Naive thymus-derived CD4-positive, alpha-beta T cell (primary cell): ENCODE results near the gene ABCA1. TPM values are rescaled to one million over a fixed set of nuclear protein-coding genes. Genes with fewer than 3 reads are reported as not detected.

Experiments used
- ATAC-seq: fragments of 150-1000 bp; cut with Tn5 transposase; 2 replicates; pipeline ENCODE4 v1.10.0; 2021; ENCODE audit warnings: mild to moderate bottlenecking, moderate library complexity
- CTCF ChIA-PET: fragments of 350-600 bp; sonication (Branson Sonifier 250); formaldehyde crosslinking; loops from one replicate; lab custom pipeline; 2021; ENCODE audit warnings: antibody characterized with exemption; lab: Charles Lee
- POLR2A ChIA-PET: fragments of 350-600 bp; sonication (Branson Sonifier 250); formaldehyde crosslinking; loops from one replicate; lab custom pipeline; 2021; ENCODE audit warnings: antibody characterized with exemption, inconsistent platforms; lab: Charles Lee
- DNase-seq, 9 donors: peaks; one replicate each; pipeline versions ENCODE4 v3.0.0 to v3.0.0-alpha.2; 2020 to 2022; ENCODE audit warnings: mixed read lengths in 1 of 9
- H3K27ac ChIP-seq: one replicate; pipeline ENCODE4 v1.7.0; 2013; ENCODE audit warnings: mild to moderate bottlenecking, low read depth, low read length, moderate library complexity
- H3K27me3 ChIP-seq, 2 donors: one replicate each; pipeline ENCODE4 v1.7.0; 2013; ENCODE audit warnings: low read length in 2 of 2, mild to moderate bottlenecking in 2 of 2, moderate library complexity in 2 of 2; ENCODE audit not compliant: control insufficient read depth in 2 of 2, insufficient read depth in 2 of 2
- H3K36me3 ChIP-seq, 3 experiments: 1 replicate in 2 of 3; 2 replicates in 1 of 3; pipeline ENCODE4 v1.7.0; 2013; ENCODE audit warnings: low read length in 3 of 3, mild to moderate bottlenecking in 3 of 3, moderate library complexity in 1 of 3; ENCODE audit not compliant: insufficient read depth in 3 of 3, control insufficient read depth in 2 of 3
- H3K4me1 ChIP-seq, 2 donors: one replicate each; pipeline ENCODE4 v1.7.0; 2013; ENCODE audit warnings: low read length in 2 of 2, mild to moderate bottlenecking in 2 of 2, moderate library complexity in 1 of 2; ENCODE audit not compliant: control insufficient read depth in 2 of 2, insufficient read depth in 2 of 2
- H3K4me3 ChIP-seq: 2 replicates; pipeline ENCODE4 v1.7.0; 2013; ENCODE audit warnings: mild to moderate bottlenecking, low read length
- H3K9me3 ChIP-seq, 3 experiments: 1 replicate in 2 of 3; 2 replicates in 1 of 3; pipeline ENCODE4 v1.7.0; 2013; ENCODE audit warnings: low read length in 3 of 3; ENCODE audit not compliant: control insufficient read depth in 2 of 3
- H3K27ac Mint-ChIP-seq, 9 donors: one replicate each; pipeline ENCODE4 v1.8.0; 2020 to 2022; ENCODE audit warnings: mixed read lengths in 9 of 9, mild to moderate bottlenecking in 8 of 9, moderate library complexity in 5 of 9, inconsistent platforms in 2 of 9
- H3K27me3 Mint-ChIP-seq, 5 donors: one replicate each; pipeline ENCODE4 v1.8.0; 2021 to 2022; ENCODE audit warnings: mixed read lengths in 5 of 5, mild to moderate bottlenecking in 1 of 5
- H3K36me3 Mint-ChIP-seq, 5 donors: one replicate each; pipeline ENCODE4 v1.8.0; 2020 to 2022; ENCODE audit warnings: mixed read lengths in 5 of 5, mild to moderate bottlenecking in 3 of 5, inconsistent platforms in 1 of 5
- H3K4me1 Mint-ChIP-seq, 7 donors: one replicate each; pipeline ENCODE4 v1.8.0; 2020 to 2022; ENCODE audit warnings: mixed read lengths in 7 of 7, mild to moderate bottlenecking in 3 of 7, inconsistent platforms in 1 of 7
- H3K4me3 Mint-ChIP-seq, 10 donors: one replicate each; pipeline ENCODE4 v1.8.0; 2020 to 2022; ENCODE audit warnings: mild to moderate bottlenecking in 10 of 10, mixed read lengths in 10 of 10, moderate library complexity in 6 of 10, inconsistent platforms in 2 of 10
- H3K9me3 Mint-ChIP-seq, 11 donors: one replicate each; pipeline ENCODE4 v1.8.0; 2020 to 2022; ENCODE audit warnings: mixed read lengths in 11 of 11, mild to moderate bottlenecking in 4 of 11, inconsistent platforms in 1 of 11, moderate library complexity in 1 of 11
- intact Hi-C, 2 donors: fragments of 100-400 bp; cut with micrococcal nuclease; formaldehyde crosslinking; loops; one replicate each; pipeline ENCODE4 v1.15.1; 2023
- polyA plus RNA-seq, 2 donors: library from polyadenylated mRNA; unstranded; fragments of 300-500 nt; fragmentation: Illumina TruSeq; gene quantifications; one replicate each; pipeline ENCODE4 v1.2.3, GENCODE V29; 2021
- total RNA-seq, 6 experiments: library from RNA in 5 of 6; stranded (reverse) in 5 of 6; gene quantifications; 1 replicate in 5 of 6; 2 replicates in 1 of 6; pipeline ENCODE4 v1.2.3 and lab custom pipeline; 2021 to 2026

ABCA1 gene
- total and polyA plus RNA-seq, 7 experiments from 2014 or later: 0.25 to 19.4 (median 1.0) TPM

DNA sequence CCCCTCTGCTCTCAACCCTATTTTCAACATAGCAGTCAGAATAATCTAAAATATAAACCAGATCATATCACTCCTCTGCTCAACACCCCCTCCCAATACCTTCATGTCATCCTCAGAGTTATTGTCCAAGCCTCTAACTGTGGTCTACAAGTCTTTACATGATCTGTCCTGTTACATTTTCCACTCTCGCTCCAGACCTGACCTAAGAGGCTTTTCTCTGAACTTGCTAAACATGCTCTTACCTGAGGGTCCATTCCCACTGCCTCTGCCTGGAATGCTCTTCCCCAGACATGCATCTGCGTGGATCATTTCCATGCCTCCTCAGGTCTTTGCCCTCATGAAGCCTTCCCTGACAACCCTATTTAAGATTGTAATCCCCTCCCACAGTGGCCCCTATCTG, 152.0 kb downstream of the ABCA1 start:
- H3K4me1 Mint-ChIP-seq: no peaks in the 10 kb centered on the region
- POLR2A ChIA-PET: no interaction called here
- Histone ChIP-seq H3K36me3 (no peaks in the 10 kb centered on the region), H3K27ac (no peak overlapping the region), H3K9me3 (no peaks in the 10 kb centered on the region), H3K4me3 (no peak overlapping the region), H3K27me3 (no peaks in the 10 kb centered on the region), H3K4me1 (no peaks in the 10 kb centered on the region)
- CTCF ChIA-PET: no interaction called here
- H3K27ac Mint-ChIP-seq: no peak overlapping the region
- peaks cover 0 to 6% (median 0%) of the 10 kb centered on the region in 5 donors for H3K36me3 Mint-ChIP-seq
- peaks cover 0 to 7% (median 0%) of the 10 kb centered on the region in 5 donors for H3K27me3 Mint-ChIP-seq
- intact Hi-C loops: no loop called here
- H3K9me3 Mint-ChIP-seq: no peaks in the 10 kb centered on the region
- no peak for DNase-seq
- ATAC-seq: no peak
- no peak overlapping the region for H3K4me3 Mint-ChIP-seq

DNA sequence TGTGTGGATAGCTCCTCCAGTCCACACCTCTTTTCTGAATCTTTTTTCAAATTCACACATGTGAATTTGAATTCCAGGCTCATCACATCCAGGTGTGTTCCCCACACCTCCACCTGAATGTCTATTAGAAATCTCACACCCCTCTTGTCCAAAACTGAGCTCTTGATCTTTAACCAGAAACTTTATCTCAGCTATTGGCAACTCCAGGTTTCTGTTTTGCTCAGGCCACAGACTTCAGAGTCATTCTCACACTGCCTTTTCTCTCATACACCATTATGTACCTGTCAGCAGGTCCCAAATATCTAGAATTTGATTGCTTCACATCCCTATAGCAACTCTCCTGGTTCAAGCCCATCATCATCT, 152.4 kb downstream of the ABCA1 start:
- Mint-ChIP-seq H3K4me3 (no peak overlapping the region), H3K27ac (no peak overlapping the region), H3K27me3 (peaks cover 0 to 7% (median 0%) of the 10 kb centered on the region in 5 donors), H3K4me1 (no peaks in the 10 kb centered on the region), H3K9me3 (no peaks in the 10 kb centered on the region), H3K36me3 (peaks cover 0 to 6% (median 0%) of the 10 kb centered on the region in 5 donors)
- H3K36me3 ChIP-seq: no peaks in the 10 kb centered on the region
- H3K27ac ChIP-seq: no peak overlapping the region
- POLR2A ChIA-PET: no interaction called here
- no peak overlapping the region for H3K4me3 ChIP-seq
- no peak for DNase-seq
- intact Hi-C loops: no loop called here
- ATAC-seq: peak; percentile 66
- no peaks in the 10 kb centered on the region for H3K4me1 ChIP-seq
- no peaks in the 10 kb centered on the region for H3K9me3 ChIP-seq
- CTCF ChIA-PET: no interaction called here
- H3K27me3 ChIP-seq: no peaks in the 10 kb centered on the region

- Mint-ChIP-seq H3K36me3 (peaks cover 0 to 6% (median 0%) of the 10 kb centered on the region in 5 donors), H3K4me3 (no peak overlapping the region), H3K27me3 (peaks cover 0 to 9% (median 0%) of the 10 kb centered on the region in 5 donors), H3K27ac (no peak overlapping the region), H3K4me1 (peaks cover 0 to 2% (median 0%) of the 10 kb centered on the region in 7 donors), H3K9me3 (no peaks in the 10 kb centered on the region)
- ChIA-PET CTCF (no interaction called here), POLR2A (no interaction called here)
- no peaks in the 10 kb centered on the region for H3K36me3 ChIP-seq
- no peak overlapping the region for H3K27ac ChIP-seq
- intact Hi-C loops: no loop called here
- no peak overlapping the region for H3K4me3 ChIP-seq
- no peaks in the 10 kb centered on the region for H3K27me3 ChIP-seq
- no peaks in the 10 kb centered on the region for H3K9me3 ChIP-seq
- ATAC-seq: peak; percentile 88
- no peak for DNase-seq
- no peaks in the 10 kb centered on the region for H3K4me1 ChIP-seq
Measured at GRCh38 chr9:104774831-104775573, 153.0 kb downstream of the ABCA1 start.

DNA sequence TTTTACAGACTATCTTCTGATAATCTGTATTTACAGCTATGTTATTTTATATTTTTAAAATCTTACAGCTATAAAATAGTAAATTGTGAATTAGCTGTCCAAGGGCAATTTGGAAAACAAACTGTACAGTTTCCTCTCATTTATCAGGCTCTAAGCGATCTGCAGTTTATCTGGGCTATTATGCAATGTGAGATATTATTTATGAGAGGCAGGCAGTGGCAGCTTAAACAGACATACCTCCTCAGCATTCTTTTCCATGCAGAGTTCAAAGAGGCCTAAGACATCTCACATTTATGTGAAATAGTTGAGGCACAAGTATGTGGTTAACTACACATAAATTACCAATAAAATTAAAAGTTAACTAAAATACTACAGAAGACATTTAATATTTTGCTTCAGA, 153.8 kb downstream of the ABCA1 start:
- H3K4me3 ChIP-seq: no peak overlapping the region
- ChIA-PET POLR2A (no interaction called here), CTCF (no interaction called here)
- no peaks in the 10 kb centered on the region for H3K4me1 ChIP-seq
- H3K4me3 Mint-ChIP-seq: no peak overlapping the region
- H3K9me3 ChIP-seq: no peaks in the 10 kb centered on the region
- H3K27me3 ChIP-seq: no peaks in the 10 kb centered on the region
- H3K4me1 Mint-ChIP-seq: peaks cover 0 to 2% (median 0%) of the 10 kb centered on the region in 7 donors
- peaks cover 0 to 10% (median 0%) of the 10 kb centered on the region in 5 donors for H3K27me3 Mint-ChIP-seq
- DNase-seq (no peak), ATAC-seq (no peak)
- intact Hi-C loops: no loop called here
- no peaks in the 10 kb centered on the region for H3K36me3 ChIP-seq
- no peak overlapping the region for H3K27ac Mint-ChIP-seq
- peaks cover 0 to 6% (median 0%) of the 10 kb centered on the region in 5 donors for H3K36me3 Mint-ChIP-seq
- H3K9me3 Mint-ChIP-seq: no peaks in the 10 kb centered on the region
- no peak overlapping the region for H3K27ac ChIP-seq

DNA sequence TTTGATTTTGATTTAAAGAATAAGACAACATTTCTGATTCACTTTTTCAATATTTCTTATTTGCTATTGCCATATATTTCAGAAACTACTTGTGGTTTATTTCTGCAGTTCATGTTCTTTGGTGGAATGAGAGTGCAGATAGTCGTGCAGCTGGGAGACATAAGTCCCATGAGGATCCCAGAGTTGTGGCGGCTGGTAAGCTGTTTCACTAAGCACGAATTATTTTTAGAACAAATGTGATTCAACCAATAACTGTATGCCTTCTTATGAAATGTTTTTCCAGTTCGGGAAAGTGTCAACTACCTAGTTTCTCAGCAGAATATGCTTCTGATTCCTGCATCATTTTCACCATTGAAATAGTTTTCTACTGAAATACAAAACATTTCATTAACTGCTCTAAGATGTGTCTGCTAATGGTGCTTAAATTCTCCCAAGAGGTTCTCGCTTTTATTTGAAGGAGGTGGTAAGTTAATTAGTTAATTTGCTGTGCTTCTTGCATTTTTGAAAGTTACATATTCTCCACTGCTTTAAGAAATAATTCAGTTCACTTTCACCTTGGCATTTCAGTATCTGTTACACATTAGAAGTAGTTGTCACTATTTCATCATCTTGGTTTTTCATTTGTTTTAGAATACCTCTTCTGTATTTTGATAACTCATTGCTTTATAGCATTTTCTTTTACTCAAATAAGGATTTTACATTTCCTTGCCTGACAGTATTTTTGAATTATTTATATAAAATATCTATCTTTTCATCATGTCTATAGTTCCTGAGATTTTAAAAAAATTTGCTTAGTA, 155.0 kb downstream of the ABCA1 start:
- Mint-ChIP-seq H3K4me3 (no peak overlapping the region), H3K27ac (no peak overlapping the region), H3K9me3 (no peaks in the 10 kb centered on the region), H3K4me1 (peaks cover 0 to 2% (median 0%) of the 10 kb centered on the region in 7 donors), H3K27me3 (peaks cover 0 to 7% (median 0%) of the 10 kb centered on the region in 5 donors), H3K36me3 (peaks cover 0 to 6% (median 0%) of the 10 kb centered on the region in 5 donors)
- Histone ChIP-seq H3K4me3 (no peak overlapping the region), H3K27ac (no peak overlapping the region), H3K36me3 (no peaks in the 10 kb centered on the region), H3K27me3 (no peaks in the 10 kb centered on the region), H3K9me3 (no peaks in the 10 kb centered on the region), H3K4me1 (no peaks in the 10 kb centered on the region)
- ChIA-PET POLR2A (no interaction called here), CTCF (no interaction called here)
- intact Hi-C loops: no loop called here
- DNase-seq: no peak
- ATAC-seq: no peak

- Mint-ChIP-seq H3K36me3 (peaks cover 0 to 6% (median 0%) of the 10 kb centered on the region in 5 donors), H3K27me3 (peaks cover 0 to 7% (median 0%) of the 10 kb centered on the region in 5 donors), H3K27ac (no peak overlapping the region), H3K4me3 (no peak overlapping the region), H3K4me1 (peaks cover 0 to 5% (median 0%) of the 10 kb centered on the region in 7 donors), H3K9me3 (no peaks in the 10 kb centered on the region)
- Histone ChIP-seq H3K4me1 (no peaks in the 10 kb centered on the region), H3K36me3 (no peaks in the 10 kb centered on the region), H3K27ac (no peak overlapping the region), H3K4me3 (no peak overlapping the region), H3K9me3 (no peaks in the 10 kb centered on the region), H3K27me3 (no peaks in the 10 kb centered on the region)
- no peak for ATAC-seq
- intact Hi-C loops: no loop called here
- ChIA-PET CTCF (interaction anchor here (0.6 kb wide), 1 partner anchor 1373 kb away, joined by 3 read pairs; no protein-coding TSS in a partner anchor), POLR2A (no interaction called here)
- DNase-seq: no peak
Measured at GRCh38 chr9:104769655-104770054, 158.3 kb downstream of the ABCA1 start.
